ENCODE measurements around the gene TP73. TPM values are rescaled to one million over a fixed set of nuclear protein-coding genes. Genes with fewer than 3 reads are reported as not detected.

The TP73 gene
- total RNA-seq, 4 donors from 2014 or later, result 4.9 to 8.8 (median 7.0) TPM

- Histone ChIP-seq H3K9me3 (no peaks in the 10 kb centered on the region), H3K27ac (no peak overlapping the region), H3K4me1 (no peaks in the 10 kb centered on the region), H3K36me3 (peaks cover 0 to 77% (median 3%) of the 10 kb centered on the region in 3 donors), H3K4me3 (no peak overlapping the region), H3K27me3 (peaks cover 0 to 15% (median 0%) of the 10 kb centered on the region in 4 donors)
- no peak for DNase-seq
- TF ChIP-seq POLR2A (IDR thresholded peaks at IDR 0.05) (no peak), CTCF (IDR thresholded peaks at IDR 0.05) (no peak)
- 74 to 94% methylated on average over 3 to 5 of the region's 14 CpGs for WGBS, 2 donors
- intact Hi-C loops (cut with DNase I), result no loop called here
Measured at GRCh38 chr1:3736708-3737107, 84.4 kb downstream of the TP73 start.

- Histone ChIP-seq H3K27ac (no peak overlapping the region), H3K36me3 (peaks cover 4 to 91% (median 14%) of the 10 kb centered on the region in 3 donors), H3K4me3 (no peak overlapping the region), H3K9me3 (no peaks in the 10 kb centered on the region), H3K27me3 (no peaks in the 10 kb centered on the region), H3K4me1 (peaks cover 0 to 8% (median 0%) of the 10 kb centered on the region in 3 donors)
- intact Hi-C loops (cut with DNase I), result no loop called here
- TF ChIP-seq POLR2A (IDR thresholded peaks at IDR 0.05) (no peak), CTCF (IDR thresholded peaks at IDR 0.05) (no peak)
- 91 to 93% methylated on average over 6 to 9 of the region's 12 CpGs for WGBS, 2 donors
- DNase-seq, result no peak
Measured at GRCh38 chr1:3738943-3739342, 86.6 kb downstream of the TP73 start.

- TF ChIP-seq CTCF (IDR thresholded peaks at IDR 0.05) (no peak), POLR2A (IDR thresholded peaks at IDR 0.05) (no peak)
- no peaks in the 10 kb centered on the region for H3K27me3 ChIP-seq
- no peak overlapping the region for H3K27ac ChIP-seq
- H3K4me3 ChIP-seq, result no peak overlapping the region
- intact Hi-C loops (cut with DNase I), result no loop called here
- no peak for DNase-seq
- WGBS, 2 donors, result 74 to 88% methylated on average over 3 to 9 of the region's 9 CpGs
- H3K4me1 ChIP-seq, result peaks cover 0 to 18% (median 0%) of the 10 kb centered on the region in 3 donors
- no peaks in the 10 kb centered on the region for H3K9me3 ChIP-seq
- H3K36me3 ChIP-seq, result peaks cover 4 to 84% (median 14%) of the 10 kb centered on the region in 3 donors
Measured at GRCh38 chr1:3740042-3740441, 87.7 kb downstream of the TP73 start.

DNA sequence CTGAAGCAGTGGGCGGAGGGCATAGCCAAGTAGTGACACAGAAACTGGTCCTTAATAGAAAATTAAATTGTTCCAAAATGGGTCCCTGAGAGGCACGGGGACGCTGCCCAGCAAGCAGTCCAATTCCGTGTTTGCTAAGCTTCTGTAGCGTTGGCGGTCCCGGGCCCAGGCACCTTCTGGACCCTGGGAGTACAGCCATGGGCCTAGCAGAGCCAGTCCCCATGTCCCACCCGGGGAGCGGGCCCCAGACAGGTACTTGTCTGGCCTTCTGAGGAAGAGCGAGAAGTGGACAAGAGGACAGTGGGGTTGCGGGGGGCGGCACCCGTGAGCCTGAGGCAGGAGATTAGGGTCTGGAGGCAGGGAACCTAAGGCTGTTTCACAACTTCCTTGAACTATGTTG lies 88.4 kb downstream of the TP73 start:
- no peak for DNase-seq
- peaks cover 4 to 83% (median 14%) of the 10 kb centered on the region in 3 donors for H3K36me3 ChIP-seq
- intact Hi-C loops (cut with DNase I), result no loop called here

More for the DNA sequence above, 88.4 kb downstream of the TP73 start:
- WGBS, 2 donors, result 100% methylated on average over 1 to 4 of the region's 13 CpGs
- H3K9me3 ChIP-seq, result no peaks in the 10 kb centered on the region
- no peak overlapping the region for H3K4me3 ChIP-seq
- TF ChIP-seq CTCF (IDR thresholded peaks at IDR 0.05), result no peak
- TF ChIP-seq POLR2A (IDR thresholded peaks at IDR 0.05), result no peak
- no peaks in the 10 kb centered on the region for H3K27me3 ChIP-seq
- H3K27ac ChIP-seq, result no peak overlapping the region
- H3K4me1 ChIP-seq, result peaks cover 0 to 25% (median 0%) of the 10 kb centered on the region in 3 donors
